Measurements from ENCODE around the gene PTPRD.
"Not testable (repeated sequence)": the region's sequence is repeated elsewhere in the genome, so short reads cannot be mapped to it uniquely, and the experiment has no call there.

Gene PTPRD

GRCh38 chr9:9310743-9311142, 1302.1 kb downstream of the PTPRD start:
- not testable (repeated sequence) for DNase-seq (ENCODE audit: low spot score)

DNA sequence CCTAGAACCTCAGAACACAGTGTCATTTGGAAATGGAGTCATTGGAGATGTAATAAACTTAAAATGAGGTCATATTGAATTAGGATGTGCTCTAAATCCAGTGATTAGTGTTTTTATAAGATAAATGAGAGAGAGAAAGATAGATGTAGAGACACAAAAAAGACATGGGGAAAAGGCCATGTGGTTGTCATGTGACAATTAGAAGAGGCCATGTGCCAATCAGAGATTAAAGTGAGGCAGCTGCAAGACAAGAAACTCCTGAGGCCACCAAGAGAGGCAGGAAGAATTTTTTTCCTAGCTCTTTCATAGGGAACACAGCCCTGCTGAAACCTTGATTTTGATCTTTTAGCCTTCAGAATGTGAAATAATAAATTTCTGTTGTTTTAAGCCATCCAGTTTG, 1307.2 kb downstream of the PTPRD start:
- no peak for DNase-seq (ENCODE audit: low spot score)

DNA sequence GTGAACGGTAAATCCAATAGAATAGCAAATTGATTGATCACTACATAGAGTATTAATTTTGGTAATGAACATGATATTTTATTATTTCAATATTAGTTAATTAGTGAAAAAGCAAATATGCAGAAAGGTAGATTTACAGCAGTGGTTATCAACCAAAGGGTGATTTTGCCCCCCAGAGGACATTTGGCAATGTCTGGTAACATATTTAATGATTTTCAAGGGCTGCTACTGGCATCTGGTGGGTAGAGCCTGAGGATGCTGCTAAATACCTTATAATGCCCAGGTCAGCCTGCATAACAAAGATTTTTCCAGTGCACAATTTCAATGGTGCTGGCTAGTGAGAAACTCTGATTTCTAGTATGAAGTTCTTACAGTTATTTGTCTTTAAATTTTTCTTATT, 1313.7 kb downstream of the PTPRD start:
- DNase-seq (ENCODE audit: low spot score) = no peak

- no peak for DNase-seq (ENCODE audit: low spot score)
Measured at GRCh38 chr9:9286001-9286400, 1326.8 kb downstream of the PTPRD start.

DNA sequence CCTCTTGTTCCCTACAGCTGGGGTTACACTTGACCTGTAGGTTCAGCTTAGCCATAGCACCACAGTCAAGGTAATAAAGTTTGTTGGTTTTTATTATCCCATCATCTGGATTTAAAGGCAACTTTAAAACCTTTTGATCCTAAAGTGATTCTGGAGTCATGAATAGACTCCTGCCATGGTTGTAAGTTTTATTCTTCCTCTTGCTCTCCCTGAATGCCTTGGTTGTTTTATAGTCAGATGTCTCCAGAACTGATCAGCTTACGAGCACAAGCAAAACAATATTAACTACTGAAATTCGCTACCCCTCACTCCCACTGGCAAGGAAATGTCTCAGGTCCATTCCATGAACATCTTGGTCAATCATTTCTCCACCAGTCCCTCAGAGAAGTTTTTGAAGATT, 1328.6 kb downstream of the PTPRD start:
- DNase-seq (ENCODE audit: low spot score) = no peak

DNA sequence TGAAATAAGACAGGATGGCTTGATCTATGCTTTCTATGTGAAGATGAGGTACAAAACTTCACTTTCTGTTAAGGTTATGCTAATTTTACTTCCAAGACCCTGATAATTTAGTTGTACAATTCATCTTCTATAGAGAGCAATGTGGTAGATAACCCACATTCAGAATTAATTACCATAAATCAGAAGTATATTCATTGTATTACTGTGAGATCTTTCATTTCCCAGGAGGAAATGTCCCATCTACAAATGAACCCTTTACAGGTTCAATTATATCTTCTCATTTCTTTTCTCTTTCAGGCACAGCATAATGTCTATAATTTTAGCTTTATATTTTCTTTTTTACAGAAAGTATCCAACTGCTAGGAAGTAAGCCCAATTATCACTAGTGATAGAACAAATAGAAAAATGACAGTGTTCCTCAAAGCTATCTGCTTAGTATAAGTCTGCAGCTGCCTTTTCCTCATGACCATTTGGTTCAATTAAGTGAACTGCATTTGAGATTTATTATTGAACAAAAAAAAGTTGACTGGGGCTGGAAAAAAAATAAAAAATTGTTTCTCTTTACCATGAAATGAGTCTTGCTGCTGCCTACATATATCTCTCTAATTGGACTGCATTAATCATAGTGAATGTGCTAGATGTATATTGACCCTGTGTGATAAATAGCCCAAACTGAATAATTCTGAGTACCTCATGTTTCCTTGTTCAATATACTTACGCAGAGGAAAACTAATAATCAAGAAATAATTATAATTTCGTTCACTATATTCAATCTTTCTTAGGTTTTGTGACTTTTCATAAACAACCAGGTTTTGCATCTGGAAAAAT, 1329.4 kb downstream of the PTPRD start:
- DNase-seq (ENCODE audit: low spot score) = no peak

DNA sequence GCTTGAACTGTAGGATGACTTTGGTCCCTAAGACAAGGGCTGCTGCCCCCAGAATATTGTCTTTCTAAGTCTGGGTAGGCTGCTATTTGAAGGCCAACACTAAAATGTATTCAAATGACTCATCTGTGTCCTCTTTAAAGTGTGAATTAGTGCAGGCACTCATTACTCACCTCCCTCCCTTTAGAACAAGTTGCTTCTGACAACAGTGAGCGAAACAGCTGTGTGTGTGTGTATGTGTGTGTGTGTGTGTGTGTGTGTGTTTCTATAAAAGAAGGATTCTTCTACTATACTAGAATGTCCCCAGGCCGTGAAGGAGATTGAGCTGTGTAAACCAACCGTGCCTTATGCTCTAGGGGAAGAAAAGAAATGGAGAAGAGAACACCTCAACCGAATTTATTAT, 1337.2 kb downstream of the PTPRD start:
- no peak for DNase-seq (ENCODE audit: low spot score)

GRCh38 chr9:9257999-9258498, 1354.8 kb downstream of the PTPRD start:
- no peak for DNase-seq (ENCODE audit: low spot score)

DNA sequence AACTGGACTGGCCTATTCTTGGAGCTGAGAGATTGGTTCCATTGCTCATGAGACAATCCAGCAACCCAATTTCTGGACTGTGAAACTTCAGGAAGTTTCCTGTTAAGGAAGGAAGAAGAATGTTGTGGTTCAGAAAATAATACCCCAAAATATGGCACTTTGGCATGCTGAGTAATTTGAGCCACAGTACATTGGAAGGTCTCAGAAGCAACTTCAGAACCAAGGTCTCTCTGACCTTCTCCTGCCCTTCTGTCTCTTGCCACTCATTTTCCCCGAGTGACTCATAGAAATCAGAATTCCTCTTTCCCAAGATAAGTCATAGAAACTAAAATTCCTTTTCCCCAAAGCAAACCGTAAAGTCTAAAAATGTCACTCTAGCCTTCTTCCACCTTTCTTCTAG, 1366.1 kb downstream of the PTPRD start:
- DNase-seq (ENCODE audit: low spot score) = no peak

DNA sequence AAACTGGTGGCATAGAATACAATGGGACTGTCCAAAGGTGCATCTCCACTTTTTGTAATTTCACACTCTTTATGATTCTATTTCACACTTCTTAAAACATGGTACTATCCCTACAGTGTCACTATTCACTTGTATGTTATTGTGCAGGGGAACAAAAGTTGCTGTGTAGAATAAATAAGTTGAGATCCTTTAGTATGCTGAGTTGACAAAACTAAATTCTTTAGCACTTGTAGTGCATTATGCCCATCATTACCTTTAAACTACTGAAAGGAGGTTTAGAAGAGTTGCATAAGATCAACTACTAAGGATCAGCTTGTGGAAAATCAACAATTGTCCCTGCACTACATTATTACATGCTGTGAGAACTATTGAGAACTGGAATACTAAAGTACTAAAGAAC, 1380.9 kb downstream of the PTPRD start:
- no peak for DNase-seq (ENCODE audit: low spot score)

GRCh38 chr9:9229269-9229668, 1383.5 kb downstream of the PTPRD start:
- DNase-seq (ENCODE audit: low spot score) = no peak

- DNase-seq (ENCODE audit: low spot score) = no peak
Measured at GRCh38 chr9:9223175-9223574, 1389.6 kb downstream of the PTPRD start.

DNA sequence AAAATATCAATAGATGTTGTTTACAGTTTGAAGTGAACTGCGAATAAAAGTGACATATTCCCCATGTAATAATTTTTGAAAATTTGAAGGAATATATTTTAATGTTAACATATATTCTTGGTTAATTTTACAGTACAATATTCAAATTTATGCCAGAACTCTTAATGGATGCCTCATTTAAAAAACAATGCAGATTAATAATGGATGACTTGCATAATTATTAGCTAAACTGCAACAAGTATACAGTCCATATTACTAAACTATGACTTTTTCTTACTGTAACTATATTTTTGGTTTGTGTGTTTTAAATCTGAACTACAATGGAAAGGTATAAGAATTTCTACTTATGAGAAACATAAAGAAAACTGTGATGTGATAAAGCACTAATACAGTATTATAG, 1390.1 kb downstream of the PTPRD start:
- DNase-seq (ENCODE audit: low spot score) = no peak

DNA sequence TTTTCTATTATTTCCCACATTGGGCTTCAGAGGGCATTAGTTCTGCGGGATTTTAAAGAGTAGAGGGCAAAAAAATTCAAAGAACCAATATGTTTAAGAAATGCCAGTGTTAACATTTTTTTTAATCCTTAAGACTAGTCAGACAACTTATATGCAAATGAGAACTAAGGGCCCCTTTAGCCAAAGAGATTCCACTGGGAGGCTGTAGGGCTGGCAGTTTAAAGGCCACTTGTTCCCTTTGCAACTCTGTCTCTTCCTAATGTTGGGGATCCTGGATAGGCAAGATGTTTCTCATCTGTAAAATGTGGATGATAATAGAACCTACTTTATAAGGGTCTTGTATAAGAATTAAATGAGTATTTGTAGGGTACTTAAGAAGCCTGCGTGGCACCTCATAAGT, 1395.9 kb downstream of the PTPRD start:
- DNase-seq (ENCODE audit: low spot score) = no peak

DNA sequence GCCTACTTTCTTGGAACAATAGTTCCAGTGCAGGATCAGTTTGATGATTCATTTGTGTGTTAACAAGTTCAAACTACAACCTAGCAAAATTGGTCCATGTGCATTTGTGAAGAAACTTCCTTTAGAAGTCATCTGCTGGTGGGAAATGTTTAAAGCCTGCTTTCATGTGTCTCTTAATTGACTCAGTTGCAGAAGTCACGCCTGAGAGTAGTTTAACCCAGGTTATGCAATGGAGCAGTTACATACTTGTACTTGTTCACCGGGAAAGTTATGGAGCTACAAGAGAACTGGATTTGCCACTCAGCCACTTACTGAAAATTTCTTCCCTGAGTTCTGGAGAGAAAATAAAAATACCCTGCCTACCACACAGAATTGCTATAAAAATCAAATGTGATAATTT, 1397.8 kb downstream of the PTPRD start:
- DNase-seq (ENCODE audit: low spot score) = no peak

- no peak for DNase-seq (ENCODE audit: low spot score)
Measured at GRCh38 chr9:9214066-9214465, 1398.7 kb downstream of the PTPRD start.

DNA sequence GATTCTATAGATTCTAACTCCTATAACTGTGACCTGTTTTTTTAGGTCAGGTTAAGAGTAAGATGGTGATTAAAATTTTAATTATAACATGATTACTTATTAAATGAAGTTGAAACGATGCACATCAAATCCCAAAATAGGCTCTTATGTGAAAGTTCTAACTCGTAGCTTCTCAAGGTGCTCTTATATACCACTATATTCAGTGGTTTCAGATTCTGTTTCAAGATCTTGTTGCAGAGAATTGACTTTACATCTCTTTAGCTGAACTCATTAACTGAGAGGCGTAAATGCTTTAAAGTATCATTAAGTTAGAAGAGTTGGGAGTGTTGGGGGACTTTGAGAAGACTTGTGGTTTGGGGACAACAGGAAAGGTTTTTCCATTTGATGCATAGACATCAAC, 1399.8 kb downstream of the PTPRD start:
- DNase-seq (ENCODE audit: low spot score) = no peak

GRCh38 chr9:9202276-9202675, 1410.5 kb downstream of the PTPRD start:
- no peak for DNase-seq (ENCODE audit: low spot score)

DNA sequence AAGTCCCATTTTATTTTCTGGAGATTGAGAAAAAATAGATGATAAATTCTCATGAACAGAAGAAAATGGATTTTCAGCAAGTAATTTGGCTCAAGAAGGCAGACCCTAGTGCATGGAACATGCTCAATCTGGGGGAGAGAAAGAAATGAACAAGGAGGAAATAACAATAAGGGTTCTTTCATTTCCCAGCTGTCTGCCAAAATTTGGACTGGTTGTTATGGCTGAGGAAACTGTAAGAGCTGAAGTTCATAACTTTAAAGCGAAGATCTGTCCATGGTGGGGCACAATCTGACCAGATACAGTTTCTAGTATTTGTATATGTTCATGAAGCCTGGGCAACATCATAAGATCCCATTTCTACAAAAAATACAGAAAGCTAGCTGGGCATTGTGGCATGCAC, 1426.7 kb downstream of the PTPRD start:
- no peak for DNase-seq (ENCODE audit: low spot score)

DNA sequence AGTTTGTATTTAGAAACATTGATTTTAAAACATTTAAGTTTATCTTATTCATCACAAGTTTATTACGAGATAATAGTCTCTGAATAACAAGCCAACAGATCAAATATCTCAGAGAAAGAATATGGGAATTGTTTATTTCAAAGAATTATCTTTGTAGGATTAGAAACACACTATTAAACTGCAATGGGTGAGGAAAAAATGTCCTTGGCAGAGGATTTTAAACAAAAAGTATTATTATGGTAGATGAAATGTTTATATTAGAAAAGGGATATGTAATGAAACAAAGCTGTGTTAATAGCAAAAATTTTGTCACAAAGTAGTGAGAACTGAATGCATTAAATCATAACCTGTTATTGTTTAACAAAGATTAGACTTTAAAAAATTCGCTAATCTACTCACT, 1430.4 kb downstream of the PTPRD start:
- DNase-seq (ENCODE audit: low spot score) = no peak

DNA sequence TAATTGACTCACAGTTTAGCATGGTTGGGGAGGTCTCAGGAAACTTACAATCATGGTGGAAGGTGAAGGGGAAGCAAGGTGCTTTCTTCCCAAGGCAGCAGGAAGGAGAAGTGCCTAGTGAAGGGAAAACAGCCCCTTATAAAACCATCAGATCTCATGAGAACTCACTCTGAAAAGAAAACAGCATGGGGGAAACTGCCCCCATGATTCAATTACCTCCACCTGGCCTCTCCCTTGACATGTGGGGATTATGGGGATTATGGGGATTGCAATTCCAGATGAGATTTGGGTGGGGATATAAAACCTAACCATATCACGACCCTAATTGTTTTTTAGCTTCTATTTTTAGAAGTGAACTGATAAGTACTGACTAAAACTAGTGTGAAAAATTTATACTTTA, 1435.7 kb downstream of the PTPRD start:
- no peak for DNase-seq (ENCODE audit: low spot score)

DNA sequence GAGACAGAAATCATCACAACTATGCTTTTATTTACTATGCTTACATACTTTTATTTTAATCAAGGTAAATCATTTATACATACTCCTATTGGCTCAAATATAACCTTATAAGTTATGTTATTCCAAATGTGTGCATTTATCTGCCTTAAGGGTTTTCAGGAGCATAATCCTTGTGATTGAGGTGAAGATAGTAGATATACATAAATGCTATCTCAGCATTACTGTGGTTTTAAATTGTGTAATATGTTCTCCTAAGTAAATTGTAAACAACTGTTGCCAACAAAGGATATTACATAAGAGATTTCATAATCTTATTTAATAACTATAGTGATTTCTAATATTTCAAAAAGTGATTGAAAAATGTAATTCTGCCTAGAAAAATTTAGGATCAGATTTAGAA, 1438.4 kb downstream of the PTPRD start:
- DNase-seq (ENCODE audit: low spot score) = no peak

DNA sequence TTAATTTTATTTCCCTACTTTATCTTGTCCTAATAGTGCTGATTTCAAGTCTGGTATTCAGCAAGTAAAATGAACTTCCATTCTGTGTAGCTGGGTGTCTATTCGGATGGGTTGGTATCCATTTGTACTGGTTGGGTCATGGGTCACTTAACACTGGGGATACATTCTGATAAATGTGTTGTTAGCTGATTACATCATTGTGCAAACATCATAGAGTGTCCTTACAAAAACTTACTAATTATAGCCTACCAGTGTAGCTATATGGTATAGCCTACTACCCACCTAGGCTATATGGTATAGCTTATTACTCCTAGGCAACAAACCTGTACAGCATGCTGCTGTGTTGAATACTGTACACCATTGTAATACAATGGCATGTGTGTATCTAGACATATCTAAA, 1439.5 kb downstream of the PTPRD start:
- no peak for DNase-seq (ENCODE audit: low spot score)

GRCh38 chr9:9170439-9171134, 1442.2 kb downstream of the PTPRD start:
- no peak for DNase-seq (ENCODE audit: low spot score)

Data from HuH-7 (cell line).